Ramos (cell line): ENCODE data around the gene RPS21.

Experiments
- in situ Hi-C: fragments of 300-500 bp; cut with MboI; formaldehyde crosslinking; loops from one replicate; pipeline ENCODE4 v1.14.3; 2022; ENCODE audit warnings: low sequenced_read_pairs; ENCODE audit not compliant: unreplicated experiment

RPS21 gene

GRCh38 chr20:62353289-62354030 is 33.4 kb upstream of the RPS21 start:
- in situ Hi-C loops, result no loop called here

GRCh38 chr20:62354031-62354808 is 32.7 kb upstream of the RPS21 start:
- in situ Hi-C loops, result no loop called here

GRCh38 chr20:62354811-62355341 is 32.0 kb upstream of the RPS21 start:
- in situ Hi-C loops, result no loop called here

- in situ Hi-C loops, result no loop called here
These were observed 31.4 kb upstream of the RPS21 start for GRCh38 chr20:62355516-62355877.

GRCh38 chr20:62355878-62356588 is 30.9 kb upstream of the RPS21 start:
- in situ Hi-C loops, result no loop called here

GRCh38 chr20:62356589-62357186 is 30.2 kb upstream of the RPS21 start:
- in situ Hi-C loops, result no loop called here

GRCh38 chr20:62357187-62357667 is 29.7 kb upstream of the RPS21 start:
- in situ Hi-C loops, result no loop called here

- in situ Hi-C loops, result no loop called here
These were observed 29.2 kb upstream of the RPS21 start for GRCh38 chr20:62357681-62358080.

GRCh38 chr20:62358171-62359042 is 28.5 kb upstream of the RPS21 start:
- in situ Hi-C loops, result no loop called here

- in situ Hi-C loops, result no loop called here
These were observed 27.8 kb upstream of the RPS21 start for GRCh38 chr20:62359043-62359490.

- in situ Hi-C loops, result no loop called here
These were observed 27.3 kb upstream of the RPS21 start for GRCh38 chr20:62359491-62360121.

GRCh38 chr20:62360854-62361798 is 25.8 kb upstream of the RPS21 start:
- in situ Hi-C loops, result no loop called here

GRCh38 chr20:62361799-62362589 is 24.9 kb upstream of the RPS21 start:
- in situ Hi-C loops, result no loop called here

- in situ Hi-C loops, result no loop called here
These were observed 24.3 kb upstream of the RPS21 start for GRCh38 chr20:62362590-62362940.

GRCh38 chr20:62362991-62363919 is 23.6 kb upstream of the RPS21 start:
- in situ Hi-C loops, result no loop called here
